H9 (cell line): ENCODE results near the gene PLXNA4. TPM values are rescaled to one million over a fixed set of nuclear protein-coding genes. Genes with fewer than 3 reads are reported as not detected.

Experiments
- DNase-seq: peaks from one replicate; pipeline ENCODE4 v3.0.0-alpha.2; 2017
- H2AFZ ChIP-seq: one replicate; pipeline ENCODE4 v1.6.1; 2013; ENCODE audit warnings: mild to moderate bottlenecking, low read length, control low read depth, moderate library complexity
- H2AK5ac ChIP-seq: 2 replicates; pipeline ENCODE4 v1.6.1; 2013; ENCODE audit warnings: low read length, control low read depth, mixed read lengths; ENCODE audit not compliant: insufficient read length
- H2BK120ac ChIP-seq: one replicate; pipeline ENCODE4 v1.6.1; 2013; ENCODE audit warnings: low read depth, mild to moderate bottlenecking, low read length, control low read depth, inconsistent platforms; ENCODE audit not compliant: poor library complexity, severe bottlenecking
- H2BK12ac ChIP-seq: 2 replicates; pipeline ENCODE4 v1.6.1; 2013; ENCODE audit warnings: low read length, control low read depth, mixed read lengths, low read depth; ENCODE audit not compliant: insufficient read length
- H2BK15ac ChIP-seq: 2 replicates; pipeline ENCODE4 v1.6.1; 2013; ENCODE audit warnings: low read depth, low read length, control low read depth
- H2BK20ac ChIP-seq: one replicate; pipeline ENCODE4 v1.6.1; 2013; ENCODE audit warnings: low read depth, mild to moderate bottlenecking, low read length, control low read depth, inconsistent platforms; ENCODE audit not compliant: poor library complexity, severe bottlenecking
- H2BK5ac ChIP-seq: 2 replicates; pipeline ENCODE4 v1.6.1; 2013; ENCODE audit warnings: low read length, control low read depth, mixed read lengths; ENCODE audit not compliant: insufficient read length
- H3K14ac ChIP-seq: 2 replicates; pipeline ENCODE4 v1.6.1; 2013; ENCODE audit warnings: low read length, control low read depth; ENCODE audit not compliant: insufficient read depth
- H3K18ac ChIP-seq: 2 replicates; pipeline ENCODE4 v1.6.1; 2013; ENCODE audit warnings: low read depth, mild to moderate bottlenecking, mixed read lengths, low read length, control low read depth; ENCODE audit not compliant: insufficient read length
- H3K23ac ChIP-seq: 2 replicates; pipeline ENCODE4 v1.6.1; 2013; ENCODE audit warnings: low read length, control low read depth, mixed read lengths, low read depth; ENCODE audit not compliant: insufficient read length
- H3K23me2 ChIP-seq: 2 replicates; pipeline ENCODE4 v1.6.1; 2013; ENCODE audit warnings: low read depth, mild to moderate bottlenecking, mixed read lengths, low read length, control low read depth; ENCODE audit not compliant: insufficient read length, poor library complexity, severe bottlenecking
- H3K27ac ChIP-seq: 2 replicates; pipeline ENCODE4 v1.5.1; 2013; ENCODE audit warnings: low read length, control low read depth, mixed read lengths, low read depth; ENCODE audit not compliant: insufficient read length
- H3K27me3 ChIP-seq: 2 replicates; pipeline ENCODE4 v1.6.1; 2013; ENCODE audit warnings: low read length, control low read depth, inconsistent platforms; ENCODE audit not compliant: insufficient read depth
- H3K4ac ChIP-seq: 2 replicates; pipeline ENCODE4 v1.6.1; 2013; ENCODE audit warnings: low read depth, mild to moderate bottlenecking, control low read depth, inconsistent platforms, low read length, moderate library complexity
- H3K4me1 ChIP-seq: 2 replicates; pipeline ENCODE4 v1.6.1; 2013; ENCODE audit warnings: low read length, control low read depth, inconsistent platforms; ENCODE audit not compliant: insufficient read depth
- H3K4me2 ChIP-seq: 2 replicates; pipeline ENCODE4 v1.6.1; 2013; ENCODE audit warnings: low read length, control low read depth, mixed read lengths; ENCODE audit not compliant: insufficient read length, insufficient read depth
- H3K56ac ChIP-seq: 2 replicates; pipeline ENCODE4 v1.6.1; 2013; ENCODE audit warnings: low read depth, mild to moderate bottlenecking, mixed read lengths, low read length, control low read depth; ENCODE audit not compliant: insufficient read length
- H3K79me1 ChIP-seq: 2 replicates; pipeline ENCODE4 v1.6.1; 2013; ENCODE audit warnings: low read depth, mild to moderate bottlenecking, moderate library complexity, low read length, control low read depth, inconsistent platforms; ENCODE audit not compliant: insufficient read depth, poor library complexity, severe bottlenecking
- H3K79me2 ChIP-seq: 2 replicates; pipeline ENCODE4 v1.6.1; 2013; ENCODE audit warnings: low read length, control low read depth, inconsistent platforms; ENCODE audit not compliant: insufficient read depth
- H3K9ac ChIP-seq: 2 replicates; pipeline ENCODE4 v1.6.1; 2013; ENCODE audit warnings: low read length, control low read depth, mixed read lengths; ENCODE audit not compliant: insufficient read length; ENCODE audit errors: extremely low read depth
- H3K9me3 ChIP-seq: one replicate; pipeline ENCODE4 v1.6.1; 2013; ENCODE audit warnings: low read depth, low read length, inconsistent platforms; ENCODE audit not compliant: control insufficient read depth
- H3T11ph ChIP-seq: one replicate; pipeline ENCODE4 v1.6.1; 2013; ENCODE audit warnings: mild to moderate bottlenecking, low read length, control low read depth, inconsistent platforms
- H4K20me1 ChIP-seq: one replicate; pipeline ENCODE4 v1.6.1; 2013; ENCODE audit not compliant: control insufficient read depth, insufficient read length, insufficient read depth
- H4K5ac ChIP-seq: 2 replicates; pipeline ENCODE4 v1.6.1; 2013; ENCODE audit warnings: low read depth, mild to moderate bottlenecking, mixed read lengths, low read length, control low read depth; ENCODE audit not compliant: insufficient read length
- H4K8ac ChIP-seq: replicated peaks from 2 replicates; pipeline ENCODE4 v1.6.1; 2013; ENCODE audit warnings: low read length, control low read depth, mixed read lengths, low read depth; ENCODE audit not compliant: insufficient read length
- H4K91ac ChIP-seq: 2 replicates; pipeline ENCODE4 v1.6.1; 2013; ENCODE audit warnings: low read depth, mild to moderate bottlenecking, moderate library complexity, mixed read lengths, low read length, control low read depth; ENCODE audit not compliant: insufficient read length
- H3K27ac Mint-ChIP-seq, 3 experiments: 2 replicates in 2 of 3; 3 replicates in 1 of 3; pipeline ENCODE4 v1.8.0; 2020 to 2021; ENCODE audit warnings: mixed read lengths in 3 of 3, mild to moderate bottlenecking in 1 of 3, moderate library complexity in 1 of 3
- H3K27me3 Mint-ChIP-seq: 2 replicates; pipeline ENCODE4 v1.8.0; 2021; ENCODE audit warnings: low read depth, mild to moderate bottlenecking, moderate library complexity, mixed read lengths
- H3K36me3 Mint-ChIP-seq, 3 experiments: 2 replicates in 2 of 3; 3 replicates in 1 of 3; pipeline ENCODE4 v1.8.0; 2020 to 2021; ENCODE audit warnings: low read depth in 3 of 3, mixed read lengths in 3 of 3; ENCODE audit not compliant: insufficient read depth in 1 of 3
- H3K4me1 Mint-ChIP-seq, 2 experiments: 2 replicates each; pipeline ENCODE4 v1.8.0; 2020; ENCODE audit warnings: mixed read lengths in 2 of 2
- H3K4me3 Mint-ChIP-seq, 2 experiments: 2 replicates in 1 of 2; 3 replicates in 1 of 2; pipeline ENCODE4 v1.8.0; 2020 to 2021; ENCODE audit warnings: mild to moderate bottlenecking in 2 of 2, mixed read lengths in 2 of 2, moderate library complexity in 1 of 2
- H3K9me3 Mint-ChIP-seq, 2 experiments: 2 replicates in 1 of 2; 3 replicates in 1 of 2; pipeline ENCODE4 v1.8.0; 2020; ENCODE audit warnings: mild to moderate bottlenecking in 2 of 2, mixed read lengths in 2 of 2, moderate library complexity in 1 of 2
- WGBS: extraction: QIAGEN DNeasy Blood & Tissue Kit; methylation state at CpG from one replicate; pipeline ENCODE4 v1.1.7; 2013; ENCODE audit warnings: missing lambda C conversion rate, low lambda C conversion rate, mixed read lengths; ENCODE audit not compliant: insufficient read length; ENCODE audit errors: extremely low coverage; 5-methylcytosine and 5-hydroxymethylcytosine counted together
- total RNA-seq: library from RNA; stranded (reverse); gene quantifications from 2 replicates; pipeline ENCODE4 v1.2.1, GENCODE V29; 2021
- TF ChIP-seq, protein P1 (sequence below): fragments of 200-600 bp; sonication (generic); conservative IDR thresholded peaks from 3 replicates; pipeline ENCODE4 v1.8.0; 2021; ENCODE audit warnings: antibody characterized with exemption, mild to moderate bottlenecking

The PLXNA4 gene
- total RNA-seq, 1 experiment from 2014 or later = 0.35 TPM

DNA sequence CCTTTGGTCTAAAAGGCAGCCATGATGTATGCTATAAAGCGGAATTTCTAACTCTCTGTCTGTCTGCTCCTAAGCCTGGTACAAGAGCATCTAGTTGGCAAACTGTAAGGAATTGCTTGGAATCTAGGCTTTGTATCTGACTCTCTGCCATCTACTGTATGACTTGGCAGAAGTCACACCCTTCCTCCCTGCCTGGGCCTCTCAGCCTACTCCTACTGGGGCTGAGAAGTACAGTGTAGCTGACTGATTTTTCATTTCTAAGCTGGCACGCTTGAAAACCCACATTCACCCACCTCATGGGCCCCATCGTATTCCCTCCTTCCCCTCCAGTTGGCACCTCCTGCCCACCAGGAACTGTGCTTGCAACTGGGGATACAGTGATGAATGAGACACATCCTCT lies 435.2 kb downstream of the PLXNA4 start:
- Histone ChIP-seq H3K79me2 (no peaks in the 10 kb centered on the region), H3K18ac (no peak overlapping the region), H4K91ac (no peak overlapping the region), H3K56ac (no peak overlapping the region), H3K27me3 (no peaks in the 10 kb centered on the region), H4K8ac (no peak overlapping the region), H3K4me1 (no peaks in the 10 kb centered on the region; the same call in 1 of the 2 replicates), H3K23ac (no peak overlapping the region), H3K9me3 (no peaks in the 10 kb centered on the region), H3K4ac (no peak overlapping the region), H3K27ac (no peak overlapping the region), H3K4me2 (no peak overlapping the region), H3K79me1 (no peaks in the 10 kb centered on the region), H2AK5ac (no peak overlapping the region), H3K9ac (no peak overlapping the region), H2AFZ (no peak overlapping the region), H2BK15ac (no peak overlapping the region), H2BK120ac (no peak overlapping the region), H2BK20ac (no peak overlapping the region), H3K23me2 (no peaks in the 10 kb centered on the region), H2BK12ac (no peak overlapping the region), H3T11ph (no peak overlapping the region), H4K5ac (no peak overlapping the region), H4K20me1 (no peaks in the 10 kb centered on the region), H2BK5ac (no peak overlapping the region), H3K14ac (no peak overlapping the region)
- TF ChIP-seq, protein P1, sequence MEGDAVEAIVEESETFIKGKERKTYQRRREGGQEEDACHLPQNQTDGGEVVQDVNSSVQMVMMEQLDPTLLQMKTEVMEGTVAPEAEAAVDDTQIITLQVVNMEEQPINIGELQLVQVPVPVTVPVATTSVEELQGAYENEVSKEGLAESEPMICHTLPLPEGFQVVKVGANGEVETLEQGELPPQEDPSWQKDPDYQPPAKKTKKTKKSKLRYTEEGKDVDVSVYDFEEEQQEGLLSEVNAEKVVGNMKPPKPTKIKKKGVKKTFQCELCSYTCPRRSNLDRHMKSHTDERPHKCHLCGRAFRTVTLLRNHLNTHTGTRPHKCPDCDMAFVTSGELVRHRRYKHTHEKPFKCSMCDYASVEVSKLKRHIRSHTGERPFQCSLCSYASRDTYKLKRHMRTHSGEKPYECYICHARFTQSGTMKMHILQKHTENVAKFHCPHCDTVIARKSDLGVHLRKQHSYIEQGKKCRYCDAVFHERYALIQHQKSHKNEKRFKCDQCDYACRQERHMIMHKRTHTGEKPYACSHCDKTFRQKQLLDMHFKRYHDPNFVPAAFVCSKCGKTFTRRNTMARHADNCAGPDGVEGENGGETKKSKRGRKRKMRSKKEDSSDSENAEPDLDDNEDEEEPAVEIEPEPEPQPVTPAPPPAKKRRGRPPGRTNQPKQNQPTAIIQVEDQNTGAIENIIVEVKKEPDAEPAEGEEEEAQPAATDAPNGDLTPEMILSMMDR = no peak
- H3K9me3 Mint-ChIP-seq = no peaks in the 10 kb centered on the region; a peak in 1 of 5 replicates
- no peak overlapping the region for H3K27ac Mint-ChIP-seq
- peaks cover 0 to 2% (median 0%) of the 10 kb centered on the region in 3 experiments; a peak in 1 of 7 replicates for H3K36me3 Mint-ChIP-seq
- no peak overlapping the region for H3K4me3 Mint-ChIP-seq
- WGBS = no CpG with 5 or more reads among the region's 3 CpGs
- peaks cover 36 to 45% of the 10 kb centered on the region in 2 experiments for H3K4me1 Mint-ChIP-seq
- H3K27me3 Mint-ChIP-seq = peaks cover 17% of the 10 kb centered on the region
- no peak for DNase-seq
